KMS-11 (cell line): ENCODE measurements around the gene REEP1.

Experiments used
- H2AFZ ChIP-seq: fragments of 200-600 bp; sonication (generic); 2 replicates; pipeline ENCODE4 v1.6.1; 2016; ENCODE audit warnings: antibody characterized with exemption, mixed run types, low read depth
- H3K27ac ChIP-seq: fragments of 200-600 bp; sonication (generic); 2 replicates; pipeline ENCODE4 v1.6.1; 2016; ENCODE audit warnings: mild to moderate bottlenecking, mixed run types
- H3K27me3 ChIP-seq: fragments of 200-600 bp; sonication (generic); 2 replicates; pipeline ENCODE4 v1.6.1; 2017; ENCODE audit warnings: mild to moderate bottlenecking, low read depth, mixed run types, moderate library complexity; ENCODE audit not compliant: insufficient read depth
- H3K36me3 ChIP-seq: fragments of 200-600 bp; sonication (generic); 2 replicates; pipeline ENCODE4 v1.6.1; 2017; ENCODE audit warnings: mild to moderate bottlenecking, mixed run types; ENCODE audit not compliant: insufficient read depth
- H3K4me1 ChIP-seq: fragments of 200-600 bp; sonication (generic); 2 replicates; pipeline ENCODE4 v1.6.1; 2016; ENCODE audit warnings: mild to moderate bottlenecking, low read depth, mixed run types; ENCODE audit not compliant: poor library complexity, severe bottlenecking
- H3K4me2 ChIP-seq: fragments of 200-600 bp; sonication (generic); 2 replicates; pipeline ENCODE4 v1.7.0; 2016; ENCODE audit warnings: mild to moderate bottlenecking, mixed run types
- H3K4me3 ChIP-seq: fragments of 200-600 bp; sonication (generic); IDR thresholded peaks from 2 replicates; pipeline ENCODE4 v1.6.1; 2017; ENCODE audit warnings: low read depth, low read length, mixed read lengths; ENCODE audit not compliant: insufficient read depth
- H3K79me2 ChIP-seq: fragments of 200-600 bp; sonication (generic); 2 replicates; pipeline ENCODE4 v1.6.1; 2016; ENCODE audit warnings: low read depth, mixed run types; ENCODE audit not compliant: insufficient read depth
- H3K9ac ChIP-seq: fragments of 200-600 bp; sonication (generic); 2 replicates; pipeline ENCODE4 v1.6.1; 2016; ENCODE audit warnings: mild to moderate bottlenecking, mixed run types
- H4K20me1 ChIP-seq: fragments of 200-600 bp; sonication (generic); 2 replicates; pipeline ENCODE4 v1.6.1; 2016; ENCODE audit warnings: mild to moderate bottlenecking, mixed run types; ENCODE audit not compliant: insufficient read depth
- CTCF ChIP-seq: fragments of 200-600 bp; sonication (generic); conservative IDR thresholded peaks from 2 replicates; pipeline ENCODE4 v1.6.1; 2017; ENCODE audit warnings: low read depth, mild to moderate bottlenecking, antibody characterized with exemption, low read length, moderate library complexity, mixed read lengths

Gene REEP1

GRCh38 chr2:86319700-86320580, 17.5 kb downstream of the REEP1 start:
- Histone ChIP-seq H3K9ac (no peak overlapping the region), H3K4me2 (no peak overlapping the region), H2AFZ (no peak overlapping the region), H3K36me3 (no peaks in the 10 kb centered on the region), H3K27me3 (no peaks in the 10 kb centered on the region), H3K4me1 (no peaks in the 10 kb centered on the region), H4K20me1 (no peaks in the 10 kb centered on the region), H3K4me3 (no peak overlapping the region), H3K27ac (no peak overlapping the region), H3K79me2 (no peaks in the 10 kb centered on the region)
- TF ChIP-seq CTCF, result no peak

- Histone ChIP-seq H4K20me1 (no peaks in the 10 kb centered on the region), H3K36me3 (no peaks in the 10 kb centered on the region)
Measured at GRCh38 chr2:86315084-86315483, 22.3 kb downstream of the REEP1 start.

GRCh38 chr2:86314125-86314524, 23.3 kb downstream of the REEP1 start:
- Histone ChIP-seq H3K36me3 (no peaks in the 10 kb centered on the region), H4K20me1 (no peaks in the 10 kb centered on the region), H3K4me1 (no peaks in the 10 kb centered on the region), H3K79me2 (no peaks in the 10 kb centered on the region), H3K27me3 (no peaks in the 10 kb centered on the region), H3K27ac (no peak overlapping the region), H3K4me2 (no peak overlapping the region), H2AFZ (no peak overlapping the region), H3K4me3 (no peak overlapping the region), H3K9ac (no peak overlapping the region)
- TF ChIP-seq CTCF, result no peak

More at GRCh38 chr2:86315084-86315483, 22.3 kb downstream of the REEP1 start:
- no peak overlapping the region for H3K27ac ChIP-seq
- no peaks in the 10 kb centered on the region for H3K27me3 ChIP-seq
- TF ChIP-seq CTCF, result no peak
- H3K4me2 ChIP-seq, result no peak overlapping the region
- H3K9ac ChIP-seq, result no peak overlapping the region
- no peak overlapping the region for H3K4me3 ChIP-seq
- H3K79me2 ChIP-seq, result no peaks in the 10 kb centered on the region
- no peak overlapping the region for H2AFZ ChIP-seq
- H3K4me1 ChIP-seq, result no peaks in the 10 kb centered on the region

GRCh38 chr2:86313341-86313740, 24.1 kb downstream of the REEP1 start:
- H3K36me3 ChIP-seq, result no peaks in the 10 kb centered on the region
- H3K4me2 ChIP-seq, result no peak overlapping the region
- H4K20me1 ChIP-seq, result no peaks in the 10 kb centered on the region
- H3K79me2 ChIP-seq, result no peaks in the 10 kb centered on the region
- no peaks in the 10 kb centered on the region for H3K4me1 ChIP-seq
- no peak for TF ChIP-seq CTCF
- no peak overlapping the region for H2AFZ ChIP-seq
- no peak overlapping the region for H3K27ac ChIP-seq
- no peak overlapping the region for H3K4me3 ChIP-seq
- no peak overlapping the region for H3K9ac ChIP-seq
- H3K27me3 ChIP-seq, result no peaks in the 10 kb centered on the region
